IMR-90 (cell line): ENCODE measurements around the gene ABHD15. TPM values are rescaled to one million over a fixed set of nuclear protein-coding genes. Genes with fewer than 3 reads are reported as not detected.

ENCODE experiments used
- ATAC-seq: fragments of 200-7000 bp; cut with Tn5 transposase; 2 replicates; pipeline ENCODE4 v1.9.1; 2020; ENCODE audit warnings: low read depth, mild to moderate bottlenecking, moderate library complexity
- BruUV-seq: library from RNA; stranded (reverse); fragments of 400-500 nt; replicated peaks from 2 replicates; lab custom pipeline; 2021; lab: Mats Ljungman, UMichigan
- CTCF ChIA-PET: fragments of 300-600 bp; formaldehyde crosslinking; extraction: SDS; loops from one replicate; lab custom pipeline; 2021; ENCODE audit warnings: antibody characterized with exemption; lab: Yijun Ruan, JAX
- POLR2A ChIA-PET: fragments of 300-600 bp; sonication (Branson Sonifier 250); formaldehyde crosslinking; loops from one replicate; lab custom pipeline; 2022; ENCODE audit warnings: antibody characterized with exemption; ENCODE audit not compliant: unreplicated experiment; lab: Charles Lee
- DNase-seq: peaks from one replicate; pipeline ENCODE4 v3.0.0; 2013
- H2AFZ ChIP-seq: replicated peaks from 2 replicates; pipeline ENCODE3; 2013; ENCODE audit warnings: low read length, mild to moderate bottlenecking; ENCODE audit not compliant: poor library complexity
- H2AK5ac ChIP-seq: 2 replicates; pipeline ENCODE4 v1.6.1; 2013; ENCODE audit warnings: low read depth, low read length, inconsistent platforms
- H2AK9ac ChIP-seq: replicated peaks from 2 replicates; pipeline ENCODE3; 2013; ENCODE audit warnings: mild to moderate bottlenecking, low read depth, low read length, moderate library complexity; ENCODE audit not compliant: poor library complexity
- H2BK120ac ChIP-seq: 2 replicates; pipeline ENCODE4 v1.6.1; 2013; ENCODE audit warnings: low read depth, low read length, inconsistent platforms
- H2BK15ac ChIP-seq: 3 replicates; pipeline ENCODE4 v1.6.1; 2013; ENCODE audit warnings: low read depth, low read length, inconsistent platforms
- H2BK20ac ChIP-seq: 2 replicates; pipeline ENCODE4 v1.6.1; 2013; ENCODE audit warnings: low read depth, mild to moderate bottlenecking, inconsistent platforms, low read length, moderate library complexity
- H2BK5ac ChIP-seq: 2 replicates; pipeline ENCODE4 v1.6.1; 2013; ENCODE audit warnings: mild to moderate bottlenecking, low read depth, low read length, inconsistent platforms; ENCODE audit not compliant: poor library complexity, severe bottlenecking
- H3K14ac ChIP-seq: replicated peaks from 2 replicates; pipeline ENCODE4 v1.6.1; 2013; ENCODE audit warnings: low read depth, low read length, inconsistent platforms
- H3K18ac ChIP-seq: 2 replicates; pipeline ENCODE4 v1.6.1; 2013; ENCODE audit warnings: low read depth, low read length, control low read depth
- H3K23ac ChIP-seq: 2 replicates; pipeline ENCODE4 v1.6.1; 2013; ENCODE audit warnings: low read depth, low read length, inconsistent platforms
- H3K27ac ChIP-seq: 2 replicates; pipeline ENCODE4 v1.5.1; 2013; ENCODE audit warnings: mild to moderate bottlenecking, control low read depth, low read length; ENCODE audit not compliant: insufficient read depth
- H3K27me3 ChIP-seq: 2 replicates; pipeline ENCODE4 v1.6.1; 2013; ENCODE audit warnings: low read length; ENCODE audit not compliant: control insufficient read depth, insufficient read depth
- H3K36me3 ChIP-seq: 2 replicates; pipeline ENCODE4 v1.6.1; 2013; ENCODE audit warnings: low read length, mixed read lengths; ENCODE audit not compliant: control insufficient read depth, insufficient read depth
- H3K4ac ChIP-seq: 2 replicates; pipeline ENCODE4 v1.6.1; 2013; ENCODE audit warnings: low read depth, low read length, inconsistent platforms
- H3K4me1 ChIP-seq: 2 replicates; pipeline ENCODE4 v1.6.1; 2013; ENCODE audit warnings: low read length, mixed read lengths; ENCODE audit not compliant: control insufficient read depth, insufficient read depth
- H3K4me2 ChIP-seq: 2 replicates; pipeline ENCODE4 v1.6.1; 2013; ENCODE audit warnings: low read depth, mild to moderate bottlenecking, control low read depth, low read length, moderate library complexity
- H3K4me3 ChIP-seq: 2 replicates; pipeline ENCODE4 v1.5.1; 2013; ENCODE audit warnings: low read depth, mild to moderate bottlenecking, control low read depth, low read length, moderate library complexity; ENCODE audit not compliant: insufficient read depth
- H3K56ac ChIP-seq: 2 replicates; pipeline ENCODE4 v1.6.1; 2013; ENCODE audit warnings: low read length, inconsistent platforms; ENCODE audit not compliant: insufficient read depth; ENCODE audit errors: extremely low read depth
- H3K79me1 ChIP-seq, 2 experiments: 2 replicates each; pipeline ENCODE4 v1.6.1; 2013; ENCODE audit warnings: low read length in 2 of 2, inconsistent platforms in 1 of 2, low read depth in 1 of 2
- H3K9ac ChIP-seq: 2 replicates; pipeline ENCODE4 v1.6.1; 2013; ENCODE audit warnings: low read depth, low read length, control low read depth
- H3K9me1 ChIP-seq: 2 replicates; pipeline ENCODE4 v1.6.1; 2013; ENCODE audit warnings: low read length, inconsistent platforms; ENCODE audit not compliant: insufficient read depth
- H3K9me3 ChIP-seq: 2 replicates; pipeline ENCODE4 v1.6.1; 2013; ENCODE audit warnings: low read length; ENCODE audit not compliant: control insufficient read depth, insufficient read depth
- H4K20me1 ChIP-seq: 2 replicates; pipeline ENCODE4 v1.6.1; 2013; ENCODE audit warnings: low read length, inconsistent platforms; ENCODE audit not compliant: insufficient read depth
- H4K5ac ChIP-seq: 2 replicates; pipeline ENCODE4 v1.6.1; 2013; ENCODE audit warnings: mild to moderate bottlenecking, low read depth, low read length, control low read depth
- H4K8ac ChIP-seq, 2 experiments: 2 replicates each; pipeline ENCODE4 v1.6.1; 2013; ENCODE audit warnings: low read depth in 2 of 2, low read length in 2 of 2, control low read depth in 1 of 2, inconsistent platforms in 1 of 2
- H4K91ac ChIP-seq: 2 replicates; pipeline ENCODE4 v1.6.1; 2013; ENCODE audit warnings: low read depth, low read length, inconsistent platforms; ENCODE audit not compliant: insufficient read depth
- CTCF ChIP-seq: conservative IDR thresholded peaks from 2 replicates; pipeline ENCODE4 v1.5.1; 2012; ENCODE audit warnings: mild to moderate bottlenecking, low read depth, low read length, improper control_type of control experiment
- FOS ChIP-seq: fragments of 150-350 bp; IDR thresholded peaks from 2 replicates; pipeline ENCODE4 v1.6.1; 2016; ENCODE audit warnings: low read depth, low read length
- MAZ ChIP-seq: IDR thresholded peaks from 2 replicates; pipeline ENCODE4 v1.6.1; 2012; ENCODE audit warnings: low read depth, mild to moderate bottlenecking, low read length, improper control_type of control experiment, moderate library complexity, borderline replicate concordance
- NFE2L2 ChIP-seq: fragments of 150-350 bp; IDR thresholded peaks from 2 replicates; pipeline ENCODE4 v1.6.1; 2016; ENCODE audit warnings: low read depth, mild to moderate bottlenecking, low read length
- WGBS, 2 experiments: methylation state at CpG; one replicate each; pipeline versions ENCODE4 v1.1.5 to v1.1.7; 2013; ENCODE audit warnings: missing lambda C conversion rate in 2 of 2; ENCODE audit not compliant: insufficient read length in 1 of 2; ENCODE audit errors: extremely low coverage in 2 of 2; 5-methylcytosine and 5-hydroxymethylcytosine counted together
- dilution Hi-C: fragments of 300-500 bp; cut with HindIII; formaldehyde crosslinking; loops from one replicate; pipeline ENCODE4 v1.14.3; 2018; ENCODE audit warnings: low sequenced_read_pairs; ENCODE audit not compliant: unreplicated experiment
- in situ Hi-C: fragments of 300-500 bp; cut with MboI; formaldehyde crosslinking; loops from 3 replicates; pipeline ENCODE4 v1.14.3; 2019; ENCODE audit warnings: low sequenced_read_pairs, inconsistent platforms, mixed read lengths
- intact Hi-C: fragments of 100-400 bp; cut with micrococcal nuclease; formaldehyde crosslinking; loops from 2 replicates; pipeline ENCODE4 v1.10.0; 2022
- polyA plus RNA-seq, 3 experiments: library from polyadenylated mRNA; depleted of rRNA; stranded (reverse); fragments of >200 nt; gene quantifications; 2 replicates each; pipeline ENCODE4 v1.2.3, GENCODE V29; 2012; ENCODE audit warnings: low replicate concordance in 1 of 3
- total RNA-seq: library from RNA; depleted of rRNA; stranded (reverse); fragments of >200 nt; gene quantifications from 2 replicates; pipeline ENCODE4 v1.2.3, GENCODE V29; 2012

The ABHD15 gene
- total and polyA plus RNA-seq, 2 of the 4 experiments (the other 2 are of a cell fraction), result 3.2 to 4.6 TPM

GRCh38 chr17:29573871-29574731 lies 7.3 kb upstream of the ABHD15 start:
- no peak overlapping the region for H2BK15ac ChIP-seq
- H4K91ac ChIP-seq, result no peak overlapping the region
- CTCF ChIA-PET, result interaction anchor here (1.2 to 2.4 kb wide), 3 partner anchors 17 to 204 kb away, joined by 3 to 13 read pairs (median 7); no protein-coding TSS in a partner anchor
- no peaks in the 10 kb centered on the region; the same call in 1 of the 2 replicates for H3K9me1 ChIP-seq
- no peak overlapping the region for H3K4me3 ChIP-seq
- no peak overlapping the region for H3K9ac ChIP-seq
- no peak overlapping the region for H2AK9ac ChIP-seq
- H2AK5ac ChIP-seq, result no peak overlapping the region
- H3K23ac ChIP-seq, result no peak overlapping the region
- H3K4me1 ChIP-seq, result peaks cover 11% of the 10 kb centered on the region
- dilution Hi-C loops, result no loop called here
- no peak overlapping the region for H2BK120ac ChIP-seq
- H3K4ac ChIP-seq, result no peak overlapping the region
- H3K79me1 ChIP-seq, result peaks cover 3 to 36% of the 10 kb centered on the region in 2 experiments
- no peak overlapping the region for H3K14ac ChIP-seq
- H4K20me1 ChIP-seq, result no peaks in the 10 kb centered on the region
- H3K27ac ChIP-seq, result no peak overlapping the region
- no peak overlapping the region for H4K5ac ChIP-seq
- H2AFZ ChIP-seq, result no peak overlapping the region
- WGBS, 2 experiments, result 90% methylated on average over 1 of the region's 14 CpGs; no CpG with 5 or more reads in 1 of the 2 experiments
- no peak overlapping the region for H2BK20ac ChIP-seq
- no peak for ATAC-seq
- no peak overlapping the region for H4K8ac ChIP-seq
- intact Hi-C loops, result no loop called here
- H3K4me2 ChIP-seq, result no peak overlapping the region
- peaks cover 61% of the 10 kb centered on the region for H3K36me3 ChIP-seq
- in situ Hi-C loops, result no loop called here
- no peak overlapping the region for H3K18ac ChIP-seq
- no peak overlapping the region for H2BK5ac ChIP-seq
- H3K9me3 ChIP-seq, result no peaks in the 10 kb centered on the region
- H3K27me3 ChIP-seq, result no peaks in the 10 kb centered on the region
- POLR2A ChIA-PET, result interaction anchor here (0.6 kb wide), 1 partner anchor 12 kb away, joined by 3 read pairs; no protein-coding TSS in a partner anchor
- no peak for DNase-seq
- no TSS peak for BruUV-seq
- no peak overlapping the region for H3K56ac ChIP-seq
- no peak for TF ChIP-seq CTCF
- no peak for TF ChIP-seq NFE2L2
- no peak for TF ChIP-seq FOS
- no peak for TF ChIP-seq MAZ
